GM06990 (cell line): ENCODE results near the gene LEKR1.

Experiments
- DNase-seq: peaks from one replicate; pipeline ENCODE4 v3.0.0-alpha.2; 2011; ENCODE audit not compliant: insufficient read length; ENCODE audit errors: extremely low read depth
- H3K27me3 ChIP-seq: replicated peaks from 2 replicates; pipeline ENCODE4 v1.6.0; 2011; ENCODE audit warnings: low read length; ENCODE audit not compliant: control insufficient read depth, insufficient read depth
- H3K36me3 ChIP-seq: 2 replicates; pipeline ENCODE4 v1.5.1; 2011; ENCODE audit warnings: low read length; ENCODE audit not compliant: control insufficient read depth, insufficient read depth
- H3K4me3 ChIP-seq: replicated peaks from 2 replicates; pipeline ENCODE4 v1.5.1; 2011; ENCODE audit warnings: low read depth, mild to moderate bottlenecking, control low read depth, low read length
- TF ChIP-seq, protein P1 (sequence below): IDR thresholded peaks from 2 replicates; pipeline ENCODE4 v1.5.1; 2011; ENCODE audit warnings: low read length, control low read depth, mild to moderate bottlenecking, inconsistent platforms; ENCODE audit not compliant: insufficient read depth, poor library complexity, severe bottlenecking

Gene LEKR1

DNA sequence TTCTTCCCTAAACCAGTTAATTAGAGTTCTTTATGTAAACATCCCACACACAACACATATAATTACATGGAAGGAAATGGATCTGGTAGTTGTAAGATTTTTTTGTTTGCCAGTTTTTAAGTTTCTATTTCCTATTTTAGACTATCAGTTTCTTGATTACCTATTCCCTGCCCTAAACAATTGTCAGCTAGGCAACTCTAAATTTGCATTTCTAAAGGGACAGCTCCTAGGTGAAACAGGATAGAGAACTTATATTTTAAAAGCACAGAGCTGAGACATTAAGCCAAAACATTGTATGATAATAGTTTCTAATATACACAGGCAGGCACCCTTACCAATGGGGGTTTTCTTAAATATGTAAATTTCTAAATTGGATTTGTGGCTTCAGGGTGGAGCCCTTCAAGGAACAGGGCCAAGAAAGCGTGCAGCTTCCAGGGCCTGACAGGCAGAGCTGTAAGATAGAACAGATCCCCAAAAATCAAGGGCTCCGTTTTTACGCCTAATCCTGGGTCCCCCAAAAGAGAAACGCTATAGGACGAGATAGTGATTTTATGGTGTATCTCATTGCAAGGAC is 8.9 kb downstream of the LEKR1 start:
- no peak for DNase-seq
- TF ChIP-seq, protein P1, sequence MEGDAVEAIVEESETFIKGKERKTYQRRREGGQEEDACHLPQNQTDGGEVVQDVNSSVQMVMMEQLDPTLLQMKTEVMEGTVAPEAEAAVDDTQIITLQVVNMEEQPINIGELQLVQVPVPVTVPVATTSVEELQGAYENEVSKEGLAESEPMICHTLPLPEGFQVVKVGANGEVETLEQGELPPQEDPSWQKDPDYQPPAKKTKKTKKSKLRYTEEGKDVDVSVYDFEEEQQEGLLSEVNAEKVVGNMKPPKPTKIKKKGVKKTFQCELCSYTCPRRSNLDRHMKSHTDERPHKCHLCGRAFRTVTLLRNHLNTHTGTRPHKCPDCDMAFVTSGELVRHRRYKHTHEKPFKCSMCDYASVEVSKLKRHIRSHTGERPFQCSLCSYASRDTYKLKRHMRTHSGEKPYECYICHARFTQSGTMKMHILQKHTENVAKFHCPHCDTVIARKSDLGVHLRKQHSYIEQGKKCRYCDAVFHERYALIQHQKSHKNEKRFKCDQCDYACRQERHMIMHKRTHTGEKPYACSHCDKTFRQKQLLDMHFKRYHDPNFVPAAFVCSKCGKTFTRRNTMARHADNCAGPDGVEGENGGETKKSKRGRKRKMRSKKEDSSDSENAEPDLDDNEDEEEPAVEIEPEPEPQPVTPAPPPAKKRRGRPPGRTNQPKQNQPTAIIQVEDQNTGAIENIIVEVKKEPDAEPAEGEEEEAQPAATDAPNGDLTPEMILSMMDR: no peak
- no peak overlapping the region for H3K4me3 ChIP-seq
- no peaks in the 10 kb centered on the region for H3K36me3 ChIP-seq
- H3K27me3 ChIP-seq: no peaks in the 10 kb centered on the region

GRCh38 chr3:156836701-156837100 is 10.5 kb downstream of the LEKR1 start:
- Histone ChIP-seq H3K27me3 (no peaks in the 10 kb centered on the region), H3K36me3 (no peaks in the 10 kb centered on the region), H3K4me3 (no peak overlapping the region)
- TF ChIP-seq, protein P1: no peak
- DNase-seq: no peak

DNA sequence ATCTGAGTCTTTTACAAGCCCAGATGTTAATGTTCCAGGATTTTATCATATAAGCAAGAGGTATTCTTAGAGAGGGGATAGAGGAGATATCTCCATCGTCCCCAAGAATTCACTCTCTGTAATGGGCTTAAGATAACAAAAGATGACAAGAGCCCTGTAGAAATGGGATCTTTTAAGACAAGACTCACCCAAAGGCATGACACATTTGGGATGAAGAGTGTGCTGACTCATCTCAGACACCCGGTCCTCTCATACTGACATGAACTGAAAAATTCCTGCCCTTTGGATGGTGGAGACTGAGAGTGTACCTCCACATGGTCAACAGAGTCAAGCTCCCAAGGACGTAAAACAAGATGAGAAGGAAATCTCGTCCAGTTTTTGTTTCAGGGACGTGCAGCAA is 11.0 kb downstream of the LEKR1 start:
- no peaks in the 10 kb centered on the region for H3K27me3 ChIP-seq
- H3K4me3 ChIP-seq: no peak overlapping the region
- no peak for DNase-seq
- TF ChIP-seq, protein P1: no peak
- no peaks in the 10 kb centered on the region for H3K36me3 ChIP-seq

DNA sequence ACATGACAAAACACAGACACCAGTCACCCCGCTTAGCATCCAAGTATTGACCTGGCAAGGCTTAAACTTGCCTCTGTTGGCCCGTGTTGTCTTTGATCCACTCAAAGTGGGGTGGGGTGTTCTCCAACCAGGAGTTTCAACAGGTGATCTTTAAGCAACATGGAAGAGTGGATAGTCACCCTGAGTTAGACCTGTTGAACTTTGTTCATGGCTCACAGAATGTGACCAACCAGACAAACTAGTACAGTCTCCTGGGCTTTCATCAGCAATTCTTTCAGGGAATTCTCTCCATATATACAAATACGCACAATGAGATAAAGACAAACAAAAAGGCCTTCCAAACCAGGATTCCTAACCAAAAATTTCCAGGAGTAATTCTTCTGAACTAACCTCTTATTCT is 11.9 kb downstream of the LEKR1 start:
- no peaks in the 10 kb centered on the region for H3K36me3 ChIP-seq
- TF ChIP-seq, protein P1: no peak
- H3K4me3 ChIP-seq: no peak overlapping the region
- H3K27me3 ChIP-seq: no peaks in the 10 kb centered on the region
- no peak for DNase-seq

GRCh38 chr3:156840826-156841689 is 14.9 kb downstream of the LEKR1 start:
- TF ChIP-seq, protein P1: no peak
- Histone ChIP-seq H3K36me3 (no peaks in the 10 kb centered on the region), H3K27me3 (no peaks in the 10 kb centered on the region), H3K4me3 (no peak overlapping the region)
- DNase-seq: no peak
